OCI-LY7 (cell line): ENCODE data around the gene SCUBE3. TPM values are rescaled to one million over a fixed set of nuclear protein-coding genes. Genes with fewer than 3 reads are reported as not detected.

Source experiments
- BruUV-seq: library from RNA; stranded (reverse); fragments of 400-500 nt; replicated peaks from 2 replicates; lab custom pipeline; 2021; lab: Mats Ljungman, UMichigan
- CTCF ChIA-PET: fragments of 300-600 bp; sonication (Branson Sonifier 250); formaldehyde crosslinking; loops from one replicate; lab custom pipeline; 2022; ENCODE audit warnings: antibody characterized with exemption; ENCODE audit not compliant: unreplicated experiment; lab: Charles Lee
- POLR2A ChIA-PET: fragments of 300-600 bp; sonication (Branson Sonifier 250); formaldehyde crosslinking; loops from one replicate; lab custom pipeline; 2022; ENCODE audit warnings: antibody characterized with exemption; lab: Charles Lee
- DNase-seq: peaks from one replicate; pipeline ENCODE4 v3.0.0-alpha.2; 2015; ENCODE audit warnings: low spot score
- H2AFZ ChIP-seq: fragments of 200-600 bp; sonication (generic), shearing (Covaris generic); 2 replicates; pipeline ENCODE4 v1.6.1; 2014; ENCODE audit warnings: mild to moderate bottlenecking, antibody characterized with exemption, low read length, moderate library complexity
- H3K27ac ChIP-seq: fragments of 200-600 bp; sonication (generic); 2 replicates; pipeline ENCODE4 v1.5.1; 2014; ENCODE audit warnings: mixed run types, low read depth, mild to moderate bottlenecking, moderate library complexity, low read length, inconsistent platforms; ENCODE audit not compliant: poor library complexity, severe bottlenecking
- H3K36me3 ChIP-seq: fragments of 200-600 bp; sonication (generic); 2 replicates; pipeline ENCODE4 v1.6.1; 2014; ENCODE audit warnings: mild to moderate bottlenecking, antibody characterized with exemption, low read length, moderate library complexity, mixed read lengths; ENCODE audit not compliant: insufficient read depth
- H3K4me1 ChIP-seq: fragments of 200-600 bp; sonication (generic); 2 replicates; pipeline ENCODE4 v1.5.1; 2014; ENCODE audit warnings: mild to moderate bottlenecking, low read length; ENCODE audit not compliant: insufficient read depth, poor library complexity, severe bottlenecking
- H3K4me2 ChIP-seq: fragments of 200-600 bp; sonication (generic); 2 replicates; pipeline ENCODE4 v1.6.1; 2014; ENCODE audit warnings: mild to moderate bottlenecking, low read length
- H3K4me3 ChIP-seq: fragments of 200-600 bp; sonication (generic); 2 replicates; pipeline ENCODE4 v1.5.1; 2014; ENCODE audit warnings: mild to moderate bottlenecking, low read depth, low read length; ENCODE audit not compliant: poor library complexity, severe bottlenecking
- H3K79me2 ChIP-seq: fragments of 200-600 bp; sonication (generic); 2 replicates; pipeline ENCODE4 v1.6.1; 2016; ENCODE audit warnings: low read depth, mild to moderate bottlenecking, low read length, moderate library complexity, mixed read lengths; ENCODE audit not compliant: insufficient read depth
- H3K9me2 ChIP-seq: fragments of 200-600 bp; sonication (generic); 2 replicates; pipeline ENCODE4 v1.6.1; 2016; ENCODE audit warnings: mild to moderate bottlenecking, low read length, mixed read lengths; ENCODE audit not compliant: insufficient read depth
- H3K9me3 ChIP-seq: fragments of 200-600 bp; sonication (generic); 2 replicates; pipeline ENCODE4 v1.6.1; 2014; ENCODE audit warnings: mild to moderate bottlenecking, mixed run types, low read length, mixed read lengths
- H4K20me1 ChIP-seq: fragments of 200-600 bp; sonication (generic); 2 replicates; pipeline ENCODE4 v1.6.1; 2014; ENCODE audit warnings: mild to moderate bottlenecking, antibody characterized with exemption, low read length, moderate library complexity, mixed read lengths; ENCODE audit not compliant: insufficient read depth
- EZH2phosphoT487 ChIP-seq: fragments of 200-600 bp; sonication (generic); IDR thresholded peaks from 2 replicates; pipeline ENCODE4 v1.6.1; 2018; ENCODE audit warnings: low read depth, borderline replicate concordance, mild to moderate bottlenecking, mixed run types, antibody characterized with exemption, low read length, moderate library complexity, mixed read lengths
- intact Hi-C: fragments of 100-400 bp; cut with micrococcal nuclease; formaldehyde crosslinking; loops from one replicate; pipeline ENCODE4 v1.10.0; 2022; ENCODE audit not compliant: unreplicated experiment
- total RNA-seq, 2 experiments: library from RNA; depleted of rRNA in 1 of 2; stranded (reverse); fragments of >200 nt in 1 of 2; shearing (Covaris generic) in 1 of 2; gene quantifications; 2 replicates each; pipeline ENCODE4 v1.2.3, GENCODE V29; 2014 to 2022
- TF ChIP-seq, protein P1 (sequence below): fragments of 200-600 bp; sonication (generic); conservative IDR thresholded peaks from 2 replicates; pipeline ENCODE4 v1.5.1; 2014; ENCODE audit warnings: mild to moderate bottlenecking, antibody characterized with exemption, low read length, moderate library complexity, mixed read lengths

Gene SCUBE3
- total RNA-seq, 2 experiments from 2014 or later = not detected

DNA sequence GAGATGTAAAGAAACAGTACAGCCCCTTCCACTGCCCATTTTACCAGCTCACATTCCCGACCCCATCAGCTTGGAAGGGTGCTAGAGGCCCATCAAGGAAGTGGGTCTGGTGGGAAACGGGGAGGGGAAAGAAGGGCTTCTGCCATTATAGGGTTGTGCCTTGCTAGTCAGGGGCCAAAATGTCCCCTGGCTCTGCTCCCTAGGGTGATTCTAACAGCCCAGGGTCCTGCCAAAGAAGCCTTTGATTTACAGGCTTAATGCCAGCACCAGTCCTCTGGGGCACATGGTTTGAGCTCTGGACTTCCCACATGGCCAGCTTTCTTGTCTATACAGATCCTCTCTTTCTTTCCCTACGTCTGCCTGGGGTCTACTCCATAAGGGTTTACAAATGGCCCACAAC, 35.2 kb downstream of the SCUBE3 start:
- BruUV-seq = no TSS peak
- H3K4me3 ChIP-seq = no peak overlapping the region

DNA sequence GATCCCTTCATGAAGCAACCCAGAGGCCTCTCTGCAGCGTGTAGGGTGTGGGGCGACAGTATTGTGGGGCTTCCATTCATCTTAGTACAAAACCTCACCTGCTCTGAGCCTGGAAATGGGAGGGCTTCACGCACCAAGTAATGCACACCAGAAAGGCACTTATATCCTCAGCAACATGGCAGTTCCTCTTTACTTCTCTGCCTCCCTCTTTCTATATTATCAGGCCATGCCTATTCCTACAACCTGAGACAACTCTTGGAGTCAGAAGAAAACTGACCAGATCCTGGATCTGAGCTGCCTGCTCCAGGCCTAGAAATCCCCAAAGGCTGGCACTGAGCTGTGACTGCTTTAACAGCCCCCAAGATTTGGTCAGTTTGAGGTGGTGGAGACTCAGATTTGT, 38.2 kb downstream of the SCUBE3 start:
- H3K4me2 ChIP-seq = no peak overlapping the region
- BruUV-seq = no TSS peak
- POLR2A ChIA-PET = no interaction called here
- H3K36me3 ChIP-seq = no peaks in the 10 kb centered on the region
- no peak overlapping the region for H3K4me3 ChIP-seq
- H3K27ac ChIP-seq = no peak overlapping the region
- H3K9me3 ChIP-seq = no peaks in the 10 kb centered on the region
- H4K20me1 ChIP-seq = no peaks in the 10 kb centered on the region
- no peaks in the 10 kb centered on the region for H3K9me2 ChIP-seq
- TF ChIP-seq, protein P1, sequence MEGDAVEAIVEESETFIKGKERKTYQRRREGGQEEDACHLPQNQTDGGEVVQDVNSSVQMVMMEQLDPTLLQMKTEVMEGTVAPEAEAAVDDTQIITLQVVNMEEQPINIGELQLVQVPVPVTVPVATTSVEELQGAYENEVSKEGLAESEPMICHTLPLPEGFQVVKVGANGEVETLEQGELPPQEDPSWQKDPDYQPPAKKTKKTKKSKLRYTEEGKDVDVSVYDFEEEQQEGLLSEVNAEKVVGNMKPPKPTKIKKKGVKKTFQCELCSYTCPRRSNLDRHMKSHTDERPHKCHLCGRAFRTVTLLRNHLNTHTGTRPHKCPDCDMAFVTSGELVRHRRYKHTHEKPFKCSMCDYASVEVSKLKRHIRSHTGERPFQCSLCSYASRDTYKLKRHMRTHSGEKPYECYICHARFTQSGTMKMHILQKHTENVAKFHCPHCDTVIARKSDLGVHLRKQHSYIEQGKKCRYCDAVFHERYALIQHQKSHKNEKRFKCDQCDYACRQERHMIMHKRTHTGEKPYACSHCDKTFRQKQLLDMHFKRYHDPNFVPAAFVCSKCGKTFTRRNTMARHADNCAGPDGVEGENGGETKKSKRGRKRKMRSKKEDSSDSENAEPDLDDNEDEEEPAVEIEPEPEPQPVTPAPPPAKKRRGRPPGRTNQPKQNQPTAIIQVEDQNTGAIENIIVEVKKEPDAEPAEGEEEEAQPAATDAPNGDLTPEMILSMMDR = no peak
- TF ChIP-seq EZH2phosphoT487 = no peak
- no peaks in the 10 kb centered on the region for H3K79me2 ChIP-seq
- H2AFZ ChIP-seq = no peak overlapping the region
- CTCF ChIA-PET = no interaction called here
- peaks cover 9% of the 10 kb centered on the region for H3K4me1 ChIP-seq
- intact Hi-C loops = no loop called here
- DNase-seq = no peak

More for the DNA sequence above, 35.2 kb downstream of the SCUBE3 start:
- no peak overlapping the region for H3K4me2 ChIP-seq
- H3K9me3 ChIP-seq = no peaks in the 10 kb centered on the region
- ChIA-PET CTCF (no interaction called here), POLR2A (no interaction called here)
- no peaks in the 10 kb centered on the region for H3K9me2 ChIP-seq
- no peak overlapping the region for H2AFZ ChIP-seq
- TF ChIP-seq, protein P1 = no peak
- no peak for TF ChIP-seq EZH2phosphoT487
- no peaks in the 10 kb centered on the region for H3K36me3 ChIP-seq
- no peaks in the 10 kb centered on the region for H4K20me1 ChIP-seq
- H3K79me2 ChIP-seq = no peaks in the 10 kb centered on the region
- H3K27ac ChIP-seq = no peak overlapping the region
- peaks cover 9% of the 10 kb centered on the region for H3K4me1 ChIP-seq
- no peak for DNase-seq
- intact Hi-C loops = no loop called here

- no peaks in the 10 kb centered on the region for H4K20me1 ChIP-seq
- POLR2A ChIA-PET = no interaction called here
- H3K4me2 ChIP-seq = no peak overlapping the region
- no peak overlapping the region for H2AFZ ChIP-seq
- H3K27ac ChIP-seq = no peak overlapping the region
- no TSS peak for BruUV-seq
- no peak overlapping the region for H3K4me3 ChIP-seq
- H3K9me3 ChIP-seq = no peaks in the 10 kb centered on the region
- H3K4me1 ChIP-seq = peaks cover 4% of the 10 kb centered on the region
- CTCF ChIA-PET = no interaction called here
- no peak for DNase-seq
- intact Hi-C loops = no loop called here
- peaks cover under 1% of the 10 kb centered on the region; the same call in 1 of the 2 replicates for H3K79me2 ChIP-seq
- TF ChIP-seq EZH2phosphoT487 = no peak
- TF ChIP-seq, protein P1 = no peak
- no peaks in the 10 kb centered on the region for H3K9me2 ChIP-seq
- H3K36me3 ChIP-seq = no peaks in the 10 kb centered on the region
Observed at GRCh38 chr6:35253249-35253648, 39.5 kb downstream of the SCUBE3 start.
